IMR-90 (cell line): Measurements from ENCODE around the gene BRAT1. TPM values are rescaled to one million over a fixed set of nuclear protein-coding genes. Genes with fewer than 3 reads are reported as not detected.

Experiments
- ATAC-seq: fragments of 200-7000 bp; cut with Tn5 transposase; 2 replicates; pipeline ENCODE4 v1.9.1; 2020; ENCODE audit warnings: low read depth, mild to moderate bottlenecking, moderate library complexity
- BruUV-seq: library from RNA; stranded (reverse); fragments of 400-500 nt; replicated peaks from 2 replicates; lab custom pipeline; 2021; lab: Mats Ljungman, UMichigan
- CTCF ChIA-PET: fragments of 300-600 bp; formaldehyde crosslinking; extraction: SDS; loops from one replicate; lab custom pipeline; 2021; ENCODE audit warnings: antibody characterized with exemption; lab: Yijun Ruan, JAX
- POLR2A ChIA-PET: fragments of 300-600 bp; sonication (Branson Sonifier 250); formaldehyde crosslinking; loops from one replicate; lab custom pipeline; 2022; ENCODE audit warnings: antibody characterized with exemption; ENCODE audit not compliant: unreplicated experiment; lab: Charles Lee
- DNase-seq: peaks from one replicate; pipeline ENCODE4 v3.0.0; 2013
- H2AFZ ChIP-seq: replicated peaks from 2 replicates; pipeline ENCODE3; 2013; ENCODE audit warnings: low read length, mild to moderate bottlenecking; ENCODE audit not compliant: poor library complexity
- H2AK5ac ChIP-seq: 2 replicates; pipeline ENCODE4 v1.6.1; 2013; ENCODE audit warnings: low read depth, low read length, inconsistent platforms
- H2AK9ac ChIP-seq: replicated peaks from 2 replicates; pipeline ENCODE3; 2013; ENCODE audit warnings: mild to moderate bottlenecking, low read depth, low read length, moderate library complexity; ENCODE audit not compliant: poor library complexity
- H2BK120ac ChIP-seq: 2 replicates; pipeline ENCODE4 v1.6.1; 2013; ENCODE audit warnings: low read depth, low read length, inconsistent platforms
- H2BK15ac ChIP-seq: 3 replicates; pipeline ENCODE4 v1.6.1; 2013; ENCODE audit warnings: low read depth, low read length, inconsistent platforms
- H2BK20ac ChIP-seq: 2 replicates; pipeline ENCODE4 v1.6.1; 2013; ENCODE audit warnings: low read depth, mild to moderate bottlenecking, inconsistent platforms, low read length, moderate library complexity
- H2BK5ac ChIP-seq: 2 replicates; pipeline ENCODE4 v1.6.1; 2013; ENCODE audit warnings: mild to moderate bottlenecking, low read depth, low read length, inconsistent platforms; ENCODE audit not compliant: poor library complexity, severe bottlenecking
- H3K14ac ChIP-seq: replicated peaks from 2 replicates; pipeline ENCODE4 v1.6.1; 2013; ENCODE audit warnings: low read depth, low read length, inconsistent platforms
- H3K18ac ChIP-seq: 2 replicates; pipeline ENCODE4 v1.6.1; 2013; ENCODE audit warnings: low read depth, low read length, control low read depth
- H3K23ac ChIP-seq: 2 replicates; pipeline ENCODE4 v1.6.1; 2013; ENCODE audit warnings: low read depth, low read length, inconsistent platforms
- H3K27ac ChIP-seq: 2 replicates; pipeline ENCODE4 v1.5.1; 2013; ENCODE audit warnings: mild to moderate bottlenecking, control low read depth, low read length; ENCODE audit not compliant: insufficient read depth
- H3K27me3 ChIP-seq: 2 replicates; pipeline ENCODE4 v1.6.1; 2013; ENCODE audit warnings: low read length; ENCODE audit not compliant: control insufficient read depth, insufficient read depth
- H3K36me3 ChIP-seq: 2 replicates; pipeline ENCODE4 v1.6.1; 2013; ENCODE audit warnings: low read length, mixed read lengths; ENCODE audit not compliant: control insufficient read depth, insufficient read depth
- H3K4ac ChIP-seq: 2 replicates; pipeline ENCODE4 v1.6.1; 2013; ENCODE audit warnings: low read depth, low read length, inconsistent platforms
- H3K4me1 ChIP-seq: 2 replicates; pipeline ENCODE4 v1.6.1; 2013; ENCODE audit warnings: low read length, mixed read lengths; ENCODE audit not compliant: control insufficient read depth, insufficient read depth
- H3K4me2 ChIP-seq: 2 replicates; pipeline ENCODE4 v1.6.1; 2013; ENCODE audit warnings: low read depth, mild to moderate bottlenecking, control low read depth, low read length, moderate library complexity
- H3K4me3 ChIP-seq: 2 replicates; pipeline ENCODE4 v1.5.1; 2013; ENCODE audit warnings: low read depth, mild to moderate bottlenecking, control low read depth, low read length, moderate library complexity; ENCODE audit not compliant: insufficient read depth
- H3K56ac ChIP-seq: 2 replicates; pipeline ENCODE4 v1.6.1; 2013; ENCODE audit warnings: low read length, inconsistent platforms; ENCODE audit not compliant: insufficient read depth; ENCODE audit errors: extremely low read depth
- H3K79me1 ChIP-seq, 2 experiments: 2 replicates each; pipeline ENCODE4 v1.6.1; 2013; ENCODE audit warnings: low read length in 2 of 2, inconsistent platforms in 1 of 2, low read depth in 1 of 2
- H3K9ac ChIP-seq: 2 replicates; pipeline ENCODE4 v1.6.1; 2013; ENCODE audit warnings: low read depth, low read length, control low read depth
- H3K9me1 ChIP-seq: 2 replicates; pipeline ENCODE4 v1.6.1; 2013; ENCODE audit warnings: low read length, inconsistent platforms; ENCODE audit not compliant: insufficient read depth
- H3K9me3 ChIP-seq: 2 replicates; pipeline ENCODE4 v1.6.1; 2013; ENCODE audit warnings: low read length; ENCODE audit not compliant: control insufficient read depth, insufficient read depth
- H4K20me1 ChIP-seq: 2 replicates; pipeline ENCODE4 v1.6.1; 2013; ENCODE audit warnings: low read length, inconsistent platforms; ENCODE audit not compliant: insufficient read depth
- H4K5ac ChIP-seq: 2 replicates; pipeline ENCODE4 v1.6.1; 2013; ENCODE audit warnings: mild to moderate bottlenecking, low read depth, low read length, control low read depth
- H4K8ac ChIP-seq, 2 experiments: 2 replicates each; pipeline ENCODE4 v1.6.1; 2013; ENCODE audit warnings: low read depth in 2 of 2, low read length in 2 of 2, control low read depth in 1 of 2, inconsistent platforms in 1 of 2
- H4K91ac ChIP-seq: 2 replicates; pipeline ENCODE4 v1.6.1; 2013; ENCODE audit warnings: low read depth, low read length, inconsistent platforms; ENCODE audit not compliant: insufficient read depth
- BHLHE40 ChIP-seq: fragments of 150-350 bp; IDR thresholded peaks from 2 replicates; pipeline ENCODE4 v1.6.1; 2016; ENCODE audit warnings: mild to moderate bottlenecking, low read depth, low read length
- CEBPB ChIP-seq: IDR thresholded peaks from 2 replicates; pipeline ENCODE4 v1.6.1; 2012; ENCODE audit warnings: low read depth, low read length, improper control_type of control experiment
- FOS ChIP-seq: fragments of 150-350 bp; IDR thresholded peaks from 2 replicates; pipeline ENCODE4 v1.6.1; 2016; ENCODE audit warnings: low read depth, low read length
- MAZ ChIP-seq: IDR thresholded peaks from 2 replicates; pipeline ENCODE4 v1.6.1; 2012; ENCODE audit warnings: low read depth, mild to moderate bottlenecking, low read length, improper control_type of control experiment, moderate library complexity, borderline replicate concordance
- RCOR1 ChIP-seq: IDR thresholded peaks from 2 replicates; pipeline ENCODE4 v1.6.1; 2012; ENCODE audit warnings: mild to moderate bottlenecking, low read length, improper control_type of control experiment; ENCODE audit not compliant: insufficient replicate concordance
- WGBS, 2 experiments: methylation state at CpG; one replicate each; pipeline versions ENCODE4 v1.1.5 to v1.1.7; 2013; ENCODE audit warnings: missing lambda C conversion rate in 2 of 2; ENCODE audit not compliant: insufficient read length in 1 of 2; ENCODE audit errors: extremely low coverage in 2 of 2; 5-methylcytosine and 5-hydroxymethylcytosine counted together
- dilution Hi-C: fragments of 300-500 bp; cut with HindIII; formaldehyde crosslinking; loops from one replicate; pipeline ENCODE4 v1.14.3; 2018; ENCODE audit warnings: low sequenced_read_pairs; ENCODE audit not compliant: unreplicated experiment
- in situ Hi-C: fragments of 300-500 bp; cut with MboI; formaldehyde crosslinking; loops from 3 replicates; pipeline ENCODE4 v1.14.3; 2019; ENCODE audit warnings: low sequenced_read_pairs, inconsistent platforms, mixed read lengths
- intact Hi-C: fragments of 100-400 bp; cut with micrococcal nuclease; formaldehyde crosslinking; loops from 2 replicates; pipeline ENCODE4 v1.10.0; 2022
- polyA plus RNA-seq, 3 experiments: library from polyadenylated mRNA; depleted of rRNA; stranded (reverse); fragments of >200 nt; gene quantifications; 2 replicates each; pipeline ENCODE4 v1.2.3, GENCODE V29; 2012; ENCODE audit warnings: low replicate concordance in 1 of 3
- total RNA-seq: library from RNA; depleted of rRNA; stranded (reverse); fragments of >200 nt; gene quantifications from 2 replicates; pipeline ENCODE4 v1.2.3, GENCODE V29; 2012

The BRAT1 gene
- total and polyA plus RNA-seq, 2 of the 4 experiments (the other 2 are of a cell fraction), result 6.8 to 21.9 TPM

- Histone ChIP-seq H3K27me3 (no peaks in the 10 kb centered on the region), H3K56ac (no peak overlapping the region), H2AFZ (no peak overlapping the region), H2BK120ac (no peak overlapping the region), H2BK15ac (no peak overlapping the region), H2AK5ac (no peak overlapping the region), H4K20me1 (no peaks in the 10 kb centered on the region), H3K79me1 (peaks cover 0 to 3% of the 10 kb centered on the region in 2 experiments; a peak in 1 of 4 replicates), H3K36me3 (peaks cover 19% of the 10 kb centered on the region), H3K4ac (no peak overlapping the region), H3K18ac (no peak overlapping the region), H3K9ac (no peak overlapping the region), H4K5ac (no peak overlapping the region), H4K91ac (no peak overlapping the region), H2AK9ac (no peak overlapping the region), H2BK5ac (no peak overlapping the region), H3K4me3 (no peak overlapping the region), H4K8ac (no peak overlapping the region), H2BK20ac (no peak overlapping the region), H3K14ac (no peak overlapping the region), H3K4me1 (no peaks in the 10 kb centered on the region), H3K9me3 (no peaks in the 10 kb centered on the region), H3K4me2 (no peak overlapping the region), H3K27ac (no peak overlapping the region), H3K23ac (no peak overlapping the region), H3K9me1 (peaks cover 3% of the 10 kb centered on the region; the same call in 1 of the 2 replicates)
- dilution Hi-C loops, result no loop called here
- WGBS, 2 experiments, result 98% methylated on average over 50 of the region's 73 CpGs; no CpG with 5 or more reads in 1 of the 2 experiments
- intact Hi-C loops, result no loop called here
- DNase-seq (no peak), ATAC-seq (no peak)
- CTCF ChIA-PET, result no interaction called here
- POLR2A ChIA-PET, result no interaction called here
- in situ Hi-C loops, result no loop called here
- BruUV-seq, result no TSS peak
- no peak for TF ChIP-seq RCOR1
- no peak for TF ChIP-seq FOS
- TF ChIP-seq MAZ, result no peak
- TF ChIP-seq BHLHE40, result no peak
- no peak for TF ChIP-seq CEBPB
Measured at GRCh38 chr7:2577914-2578680, 22.8 kb upstream of the BRAT1 start.
